GM19025 (cell line): ENCODE results near the gene ERLIN1.

Experiments used
- ATAC-seq: cut with Tn5 transposase; IDR thresholded peaks from one replicate; pipeline ENCODE4 v1.9.1; 2021; ENCODE audit warnings: mild to moderate bottlenecking, low read depth, moderate library complexity; ENCODE audit not compliant: unreplicated experiment

ERLIN1 gene

GRCh38 chr10:100101192-100102076 lies 84.4 kb downstream of the ERLIN1 start:
- no peak for ATAC-seq

- no peak for ATAC-seq
Observed at GRCh38 chr10:100100651-100101184, 85.1 kb downstream of the ERLIN1 start.
